ENCODE measurements around the gene CUTC. TPM values are rescaled to one million over a fixed set of nuclear protein-coding genes. Genes with fewer than 3 reads are reported as not detected.

Gene CUTC
- total RNA-seq, 1 donor from 2014 or later: 13.0 TPM

- Mint-ChIP-seq H3K4me3 (ENCODE audit: low read depth) (no peak overlapping the region), H3K27ac (no peak overlapping the region), H3K27me3 (no peaks in the 10 kb centered on the region), H3K4me1 (ENCODE audit: low read depth) (peaks cover 3% of the 10 kb centered on the region), H3K36me3 (ENCODE audit: insufficient read depth) (no peaks in the 10 kb centered on the region), H3K9me3 (ENCODE audit: low read depth) (no peaks in the 10 kb centered on the region)
- no peak for DNase-seq (ENCODE audit: low spot score, unreplicated experiment)
- TF ChIP-seq CTCF (IDR thresholded peaks at IDR 0.05; ENCODE audit: unreplicated experiment): no peak
Measured at GRCh38 chr10:99777918-99778714, 46.1 kb downstream of the CUTC start.

DNA sequence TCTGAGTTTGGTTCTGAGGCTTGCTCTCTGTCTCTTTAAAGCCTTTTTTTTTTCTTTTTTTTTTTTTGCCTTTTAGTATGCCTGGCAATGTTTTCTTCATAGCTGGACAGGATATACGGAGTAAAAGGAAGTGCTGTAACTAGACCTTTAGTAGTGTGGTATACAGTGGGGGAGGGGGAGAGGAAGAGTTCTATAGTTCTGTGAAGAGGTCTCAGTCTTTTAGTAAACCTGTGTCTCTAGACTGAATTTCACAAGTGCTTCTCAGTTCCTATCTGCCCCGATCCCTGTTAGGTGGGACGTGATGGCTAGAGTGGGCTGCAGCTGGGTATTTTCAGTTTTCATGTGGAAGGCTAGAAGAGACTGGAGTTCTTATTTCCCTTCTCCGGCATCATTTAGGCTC lies 47.3 kb downstream of the CUTC start:
- Mint-ChIP-seq H3K4me3 (ENCODE audit: low read depth) (no peak overlapping the region), H3K36me3 (ENCODE audit: insufficient read depth) (no peaks in the 10 kb centered on the region), H3K27ac (no peak overlapping the region), H3K9me3 (ENCODE audit: low read depth) (no peaks in the 10 kb centered on the region), H3K27me3 (no peaks in the 10 kb centered on the region), H3K4me1 (ENCODE audit: low read depth) (peaks cover 3% of the 10 kb centered on the region)
- no peak for DNase-seq (ENCODE audit: low spot score, unreplicated experiment)
- TF ChIP-seq CTCF (IDR thresholded peaks at IDR 0.05; ENCODE audit: unreplicated experiment): no peak

- DNase-seq (ENCODE audit: low spot score, unreplicated experiment): no peak
- TF ChIP-seq CTCF (IDR thresholded peaks at IDR 0.05; ENCODE audit: unreplicated experiment): no peak
- H3K4me3 Mint-ChIP-seq (ENCODE audit: low read depth): no peak overlapping the region
- H3K27ac Mint-ChIP-seq: no peak overlapping the region
- H3K27me3 Mint-ChIP-seq: no peaks in the 10 kb centered on the region
- H3K9me3 Mint-ChIP-seq (ENCODE audit: low read depth): no peaks in the 10 kb centered on the region
- H3K4me1 Mint-ChIP-seq (ENCODE audit: low read depth): peaks cover 2% of the 10 kb centered on the region
- H3K36me3 Mint-ChIP-seq (ENCODE audit: insufficient read depth): no peaks in the 10 kb centered on the region
Measured at GRCh38 chr10:99781734-99782429, 49.8 kb downstream of the CUTC start.

GRCh38 chr10:99782447-99783286 lies 50.6 kb downstream of the CUTC start, which contains the start of gene ABCC2:
TSS of gene ABCC2 (plus strand) at chr10:99782640. CDS start at chr10:99782845, 205 bp downstream.
- H3K36me3 Mint-ChIP-seq (ENCODE audit: insufficient read depth): no peaks in the 10 kb centered on the region
- no peak within 1 kb of the TSS for H3K27ac Mint-ChIP-seq
- peaks cover 3% of the 10 kb centered on the region for H3K9me3 Mint-ChIP-seq (ENCODE audit: low read depth)
- H3K4me1 Mint-ChIP-seq (ENCODE audit: low read depth): peaks cover 2% of the 10 kb centered on the region
- no peak for DNase-seq (ENCODE audit: low spot score, unreplicated experiment)
- H3K4me3 Mint-ChIP-seq (ENCODE audit: low read depth): no peak within 1 kb of the TSS
- no peak for TF ChIP-seq CTCF (IDR thresholded peaks at IDR 0.05; ENCODE audit: unreplicated experiment)
- H3K27me3 Mint-ChIP-seq: no peaks in the 10 kb centered on the region
